CD14-positive monocyte (primary cell): ENCODE data around the gene SART3. TPM values are rescaled to one million over a fixed set of nuclear protein-coding genes. Genes with fewer than 3 reads are reported as not detected.

Experiments
- DNase-seq, 3 donors: peaks; one replicate each; pipeline ENCODE4 v3.0.0-alpha.2; 2011 to 2022
- H2AFZ ChIP-seq: 2 replicates; pipeline ENCODE4 v1.6.0; 2012; ENCODE audit warnings: mild to moderate bottlenecking, low read depth, low read length, inconsistent platforms; ENCODE audit not compliant: insufficient read depth, poor library complexity, severe bottlenecking
- H3K27ac ChIP-seq, 2 donors: 1 replicate in 1 of 2; 2 replicates in 1 of 2; pipeline ENCODE4 v1.5.1; 2012 to 2013; ENCODE audit warnings: low read length in 2 of 2, control low read depth in 1 of 2, inconsistent platforms in 1 of 2, low read depth in 1 of 2, mild to moderate bottlenecking in 1 of 2
- H3K27me3 ChIP-seq, 2 donors: one replicate each; pipeline versions ENCODE4 v1.6.0 to v1.6.1; 2011 to 2013; ENCODE audit warnings: low read length in 2 of 2; ENCODE audit not compliant: control insufficient read depth in 2 of 2, insufficient read depth in 2 of 2
- H3K36me3 ChIP-seq, 2 donors: replicated peaks in 1 of 2; 1 replicate in 1 of 2; 2 replicates in 1 of 2; pipeline versions ENCODE4 v1.5.1 to v1.6.1; 2012 to 2013; ENCODE audit warnings: low read length in 2 of 2, control low read depth in 1 of 2, inconsistent platforms in 1 of 2, mild to moderate bottlenecking in 1 of 2; ENCODE audit not compliant: insufficient read depth in 2 of 2, control insufficient read depth in 1 of 2
- H3K4me1 ChIP-seq, 2 donors: 1 replicate in 1 of 2; 2 replicates in 1 of 2; pipeline versions ENCODE4 v1.5.1 to v1.6.1; 2012 to 2013; ENCODE audit warnings: low read length in 2 of 2, control low read depth in 1 of 2, inconsistent platforms in 1 of 2, mild to moderate bottlenecking in 1 of 2, moderate library complexity in 1 of 2; ENCODE audit not compliant: insufficient read depth in 2 of 2, control insufficient read depth in 1 of 2
- H3K4me2 ChIP-seq: replicated peaks from 2 replicates; pipeline ENCODE3; 2012; ENCODE audit warnings: low read length, moderate library complexity, mild to moderate bottlenecking; ENCODE audit not compliant: poor library complexity, severe bottlenecking; ENCODE audit errors: extremely low read depth
- H3K4me3 ChIP-seq, 3 experiments: fragments of 200-600 bp in 1 of 3; sonication (generic) in 1 of 3; replicated peaks in 1 of 3; 1 replicate in 2 of 3; 2 replicates in 1 of 3; pipeline ENCODE4 v1.5.1; 2011 to 2013; ENCODE audit warnings: low read length in 3 of 3, mild to moderate bottlenecking in 3 of 3, control low read depth in 2 of 3, low read depth in 2 of 3, inconsistent platforms in 1 of 3, moderate library complexity in 1 of 3
- H3K79me2 ChIP-seq: 2 replicates; pipeline ENCODE4 v1.6.0; 2012; ENCODE audit warnings: mild to moderate bottlenecking, control low read depth, inconsistent platforms, low read length, moderate library complexity; ENCODE audit not compliant: insufficient read depth
- H3K9ac ChIP-seq: 2 replicates; pipeline ENCODE4 v1.6.0; 2017; ENCODE audit warnings: low read length, mild to moderate bottlenecking; ENCODE audit not compliant: insufficient read depth, poor library complexity, severe bottlenecking
- H3K9me3 ChIP-seq, 2 donors: replicated peaks in 1 of 2; 1 replicate in 1 of 2; 2 replicates in 1 of 2; pipeline versions ENCODE4 v1.5.1 to v1.6.1; 2012 to 2013; ENCODE audit warnings: low read length in 2 of 2, control low read depth in 1 of 2; ENCODE audit not compliant: control insufficient read depth in 1 of 2, insufficient read depth in 1 of 2
- H4K20me1 ChIP-seq: 2 replicates; pipeline ENCODE4 v1.6.0; 2012; ENCODE audit warnings: mild to moderate bottlenecking, low read length, control low read depth, moderate library complexity; ENCODE audit not compliant: insufficient read depth
- H3K27ac Mint-ChIP-seq, 7 donors: one replicate each; pipeline ENCODE4 v1.8.0; 2020; ENCODE audit warnings: mild to moderate bottlenecking in 7 of 7, mixed read lengths in 7 of 7, moderate library complexity in 6 of 7, inconsistent platforms in 2 of 7
- H3K27me3 Mint-ChIP-seq, 3 donors: one replicate each; pipeline ENCODE4 v1.8.0; 2021 to 2022; ENCODE audit warnings: low read depth in 3 of 3, mild to moderate bottlenecking in 3 of 3, mixed read lengths in 3 of 3, moderate library complexity in 3 of 3, inconsistent platforms in 1 of 3
- H3K36me3 Mint-ChIP-seq, 2 donors: one replicate each; pipeline ENCODE4 v1.8.0; 2020; ENCODE audit warnings: mixed read lengths in 2 of 2, inconsistent platforms in 1 of 2, mild to moderate bottlenecking in 1 of 2
- H3K4me1 Mint-ChIP-seq: one replicate; pipeline ENCODE4 v1.8.0; 2020; ENCODE audit warnings: mild to moderate bottlenecking, mixed read lengths
- H3K4me3 Mint-ChIP-seq, 2 donors: one replicate each; pipeline ENCODE4 v1.8.0; 2020; ENCODE audit warnings: mild to moderate bottlenecking in 2 of 2, mixed read lengths in 2 of 2, moderate library complexity in 1 of 2
- H3K9me3 Mint-ChIP-seq, 7 donors: one replicate each; pipeline ENCODE4 v1.8.0; 2020 to 2022; ENCODE audit warnings: mixed read lengths in 7 of 7, mild to moderate bottlenecking in 6 of 7, moderate library complexity in 6 of 7, inconsistent platforms in 2 of 7
- CTCF ChIP-seq: fragments of 200-600 bp; IDR thresholded peaks from one replicate; pipeline ENCODE4 v1.8.0; 2022; ENCODE audit warnings: antibody characterized with exemption, mild to moderate bottlenecking
- WGBS: methylation state at CpG from one replicate; pipeline ENCODE4 v1.1.5; 2013; ENCODE audit warnings: missing lambda C conversion rate; ENCODE audit not compliant: insufficient coverage; 5-methylcytosine and 5-hydroxymethylcytosine counted together
- intact Hi-C, 2 donors: fragments of 100-400 bp; cut with micrococcal nuclease; formaldehyde crosslinking; loops; one replicate each; pipeline versions ENCODE4 v1.15.0 to v1.15.1; 2023
- polyA plus RNA-seq, 3 donors: library from polyadenylated mRNA; depleted of rRNA in 1 of 3; unstranded in 2 of 3; stranded (reverse) in 1 of 3; fragments of 300-500 nt in 2 of 3; fragments of >200 nt in 1 of 3; fragmentation: Illumina TruSeq in 2 of 3; gene quantifications; 1 replicate in 2 of 3; 2 replicates in 1 of 3; pipeline ENCODE4 v1.2.3, GENCODE V29; 2012 to 2021

Gene SART3
- polyA plus RNA-seq, 3 donors, result 10.3 to 20.9 (median 20.6) TPM

GRCh38 chr12:108595711-108596647 is 35.0 kb upstream of the SART3 start:
- H3K79me2 ChIP-seq, result no peaks in the 10 kb centered on the region
- no peaks in the 10 kb centered on the region for H3K36me3 ChIP-seq
- H3K27ac ChIP-seq, result no peak overlapping the region
- H3K36me3 Mint-ChIP-seq, result no peaks in the 10 kb centered on the region
- H3K27me3 Mint-ChIP-seq, result peaks cover 0 to 4% (median 1%) of the 10 kb centered on the region in 3 donors
- no peak for DNase-seq
- peaks cover 6% of the 10 kb centered on the region for H3K4me1 Mint-ChIP-seq
- intact Hi-C loops, result no loop called here
- H4K20me1 ChIP-seq, result no peaks in the 10 kb centered on the region
- H3K4me3 Mint-ChIP-seq, result no peak overlapping the region
- no peaks in the 10 kb centered on the region for H3K9me3 ChIP-seq
- no peak overlapping the region for H3K27ac Mint-ChIP-seq
- no peak for TF ChIP-seq CTCF
- H3K9ac ChIP-seq, result no peak overlapping the region
- no peaks in the 10 kb centered on the region for H3K27me3 ChIP-seq
- no peak overlapping the region for H3K4me3 ChIP-seq
- peaks cover 0 to 1% (median 0%) of the 10 kb centered on the region in 7 donors for H3K9me3 Mint-ChIP-seq
- no peak overlapping the region for H3K4me2 ChIP-seq
- WGBS, result 92% methylated on average over 17 of the region's 17 CpGs
- H3K4me1 ChIP-seq, result no peaks in the 10 kb centered on the region
- no peak overlapping the region for H2AFZ ChIP-seq

GRCh38 chr12:108594960-108595710 is 34.2 kb upstream of the SART3 start:
- H3K27ac Mint-ChIP-seq, result no peak overlapping the region
- peaks cover 0 to 1% (median 0%) of the 10 kb centered on the region in 7 donors for H3K9me3 Mint-ChIP-seq
- peaks cover 6% of the 10 kb centered on the region for H3K4me1 Mint-ChIP-seq
- no peaks in the 10 kb centered on the region for H3K36me3 Mint-ChIP-seq
- H3K4me3 ChIP-seq, result no peak overlapping the region
- no peak overlapping the region for H3K9ac ChIP-seq
- no peaks in the 10 kb centered on the region for H3K36me3 ChIP-seq
- H3K9me3 ChIP-seq, result no peaks in the 10 kb centered on the region
- H3K4me1 ChIP-seq, result no peaks in the 10 kb centered on the region
- no peak overlapping the region for H3K4me3 Mint-ChIP-seq
- TF ChIP-seq CTCF, result no peak
- intact Hi-C loops, result no loop called here
- 98% methylated on average over 7 of the region's 7 CpGs for WGBS
- no peak overlapping the region for H3K27ac ChIP-seq
- no peak for DNase-seq
- H4K20me1 ChIP-seq, result no peaks in the 10 kb centered on the region
- no peak overlapping the region for H3K4me2 ChIP-seq
- no peaks in the 10 kb centered on the region for H3K27me3 ChIP-seq
- H3K27me3 Mint-ChIP-seq, result peaks cover 0 to 4% (median 1%) of the 10 kb centered on the region in 3 donors
- H2AFZ ChIP-seq, result no peak overlapping the region
- H3K79me2 ChIP-seq, result no peaks in the 10 kb centered on the region
